ENCODE measurements around the gene SUSD1. TPM values are rescaled to one million over a fixed set of nuclear protein-coding genes. Genes with fewer than 3 reads are reported as not detected.

SUSD1 gene
- total and polyA plus RNA-seq, 4 donors, result 1.2 to 19.0 (median 3.2) TPM

DNA sequence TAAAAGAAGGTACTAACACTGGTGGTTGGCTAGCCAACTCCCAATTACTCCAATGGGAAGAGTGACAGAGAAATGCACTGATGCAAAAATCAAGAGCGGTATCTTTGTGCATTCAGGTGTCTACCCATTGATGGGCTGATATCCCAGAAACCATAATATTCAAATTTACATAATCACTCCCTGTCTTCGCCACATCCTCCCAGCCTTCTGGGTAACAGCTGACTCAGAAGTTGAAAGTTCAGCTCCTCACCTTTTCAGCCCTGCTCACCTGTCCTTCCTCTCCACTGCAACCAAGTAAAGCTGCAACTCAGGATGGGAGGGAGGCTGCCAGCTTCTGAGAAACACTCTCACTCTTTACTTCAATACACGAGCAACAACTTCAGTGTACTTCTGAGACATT, 6.9 kb downstream of the SUSD1 start:
- WGBS, result 73% methylated on average over 3 of the region's 3 CpGs
- Histone ChIP-seq H3K27ac (ENCODE audit: low read depth in 1 of 2, low read length in 2 of 2) (no peak overlapping the region), H3K36me3 (ENCODE audit: control insufficient read depth in 4 of 4, insufficient read depth in 3 of 4, low read depth in 1 of 4, low read length in 3 of 4) (no peaks in the 10 kb centered on the region), H3K9ac (ENCODE audit: low read depth in 1 of 2, low read length in 2 of 2) (no peak overlapping the region), H3K9me3 (ENCODE audit: control insufficient read depth in 4 of 4, low read length in 3 of 4) (no peaks in the 10 kb centered on the region), H3K27me3 (ENCODE audit: control insufficient read depth in 4 of 4, insufficient read depth in 4 of 4, low read length in 3 of 4) (no peaks in the 10 kb centered on the region), H3K4me1 (ENCODE audit: control insufficient read depth in 4 of 4, insufficient read depth in 4 of 4, low read length in 3 of 4) (no peaks in the 10 kb centered on the region), H3K4me3 (ENCODE audit: low read depth in 1 of 3, low read length in 3 of 3) (no peak overlapping the region)
- DNase-seq (ENCODE audit: low spot score), result no peak
- no peak for TF ChIP-seq HNF4A (conservative IDR thresholded peaks at IDR 0.05)
- TF ChIP-seq EGR1 (IDR thresholded peaks at IDR 0.05; ENCODE audit: low read depth in 2 of 2), result no peak
- TF ChIP-seq TAF1 (conservative IDR thresholded peaks at IDR 0.05), result no peak
- TF ChIP-seq NR2F2 (IDR thresholded peaks at IDR 0.05), result no peak
- no peak for TF ChIP-seq JUND (IDR thresholded peaks at IDR 0.05)
- TF ChIP-seq RXRA (IDR thresholded peaks at IDR 0.05), result no peak
- TF ChIP-seq, protein P1, sequence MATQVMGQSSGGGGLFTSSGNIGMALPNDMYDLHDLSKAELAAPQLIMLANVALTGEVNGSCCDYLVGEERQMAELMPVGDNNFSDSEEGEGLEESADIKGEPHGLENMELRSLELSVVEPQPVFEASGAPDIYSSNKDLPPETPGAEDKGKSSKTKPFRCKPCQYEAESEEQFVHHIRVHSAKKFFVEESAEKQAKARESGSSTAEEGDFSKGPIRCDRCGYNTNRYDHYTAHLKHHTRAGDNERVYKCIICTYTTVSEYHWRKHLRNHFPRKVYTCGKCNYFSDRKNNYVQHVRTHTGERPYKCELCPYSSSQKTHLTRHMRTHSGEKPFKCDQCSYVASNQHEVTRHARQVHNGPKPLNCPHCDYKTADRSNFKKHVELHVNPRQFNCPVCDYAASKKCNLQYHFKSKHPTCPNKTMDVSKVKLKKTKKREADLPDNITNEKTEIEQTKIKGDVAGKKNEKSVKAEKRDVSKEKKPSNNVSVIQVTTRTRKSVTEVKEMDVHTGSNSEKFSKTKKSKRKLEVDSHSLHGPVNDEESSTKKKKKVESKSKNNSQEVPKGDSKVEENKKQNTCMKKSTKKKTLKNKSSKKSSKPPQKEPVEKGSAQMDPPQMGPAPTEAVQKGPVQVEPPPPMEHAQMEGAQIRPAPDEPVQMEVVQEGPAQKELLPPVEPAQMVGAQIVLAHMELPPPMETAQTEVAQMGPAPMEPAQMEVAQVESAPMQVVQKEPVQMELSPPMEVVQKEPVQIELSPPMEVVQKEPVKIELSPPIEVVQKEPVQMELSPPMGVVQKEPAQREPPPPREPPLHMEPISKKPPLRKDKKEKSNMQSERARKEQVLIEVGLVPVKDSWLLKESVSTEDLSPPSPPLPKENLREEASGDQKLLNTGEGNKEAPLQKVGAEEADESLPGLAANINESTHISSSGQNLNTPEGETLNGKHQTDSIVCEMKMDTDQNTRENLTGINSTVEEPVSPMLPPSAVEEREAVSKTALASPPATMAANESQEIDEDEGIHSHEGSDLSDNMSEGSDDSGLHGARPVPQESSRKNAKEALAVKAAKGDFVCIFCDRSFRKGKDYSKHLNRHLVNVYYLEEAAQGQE (IDR thresholded peaks at IDR 0.05), result no peak
- no peak for TF ChIP-seq GABPA (IDR thresholded peaks at IDR 0.05 in 1 of 2, conservative IDR thresholded peaks at IDR 0.05 in 1 of 2)
- no peak for TF ChIP-seq FOXA2 (IDR thresholded peaks at IDR 0.05)
- TF ChIP-seq SP1 (IDR thresholded peaks at IDR 0.05), result no peak
- no peak for TF ChIP-seq HNF4G (IDR thresholded peaks at IDR 0.05)
- TF ChIP-seq FOXA1 (IDR thresholded peaks at IDR 0.05), result no peak
- TF ChIP-seq, protein P2, sequence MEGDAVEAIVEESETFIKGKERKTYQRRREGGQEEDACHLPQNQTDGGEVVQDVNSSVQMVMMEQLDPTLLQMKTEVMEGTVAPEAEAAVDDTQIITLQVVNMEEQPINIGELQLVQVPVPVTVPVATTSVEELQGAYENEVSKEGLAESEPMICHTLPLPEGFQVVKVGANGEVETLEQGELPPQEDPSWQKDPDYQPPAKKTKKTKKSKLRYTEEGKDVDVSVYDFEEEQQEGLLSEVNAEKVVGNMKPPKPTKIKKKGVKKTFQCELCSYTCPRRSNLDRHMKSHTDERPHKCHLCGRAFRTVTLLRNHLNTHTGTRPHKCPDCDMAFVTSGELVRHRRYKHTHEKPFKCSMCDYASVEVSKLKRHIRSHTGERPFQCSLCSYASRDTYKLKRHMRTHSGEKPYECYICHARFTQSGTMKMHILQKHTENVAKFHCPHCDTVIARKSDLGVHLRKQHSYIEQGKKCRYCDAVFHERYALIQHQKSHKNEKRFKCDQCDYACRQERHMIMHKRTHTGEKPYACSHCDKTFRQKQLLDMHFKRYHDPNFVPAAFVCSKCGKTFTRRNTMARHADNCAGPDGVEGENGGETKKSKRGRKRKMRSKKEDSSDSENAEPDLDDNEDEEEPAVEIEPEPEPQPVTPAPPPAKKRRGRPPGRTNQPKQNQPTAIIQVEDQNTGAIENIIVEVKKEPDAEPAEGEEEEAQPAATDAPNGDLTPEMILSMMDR (IDR thresholded peaks at IDR 0.05; ENCODE audit: low read depth, low read length, missing input control), result no peak
- TF ChIP-seq, protein P3, sequence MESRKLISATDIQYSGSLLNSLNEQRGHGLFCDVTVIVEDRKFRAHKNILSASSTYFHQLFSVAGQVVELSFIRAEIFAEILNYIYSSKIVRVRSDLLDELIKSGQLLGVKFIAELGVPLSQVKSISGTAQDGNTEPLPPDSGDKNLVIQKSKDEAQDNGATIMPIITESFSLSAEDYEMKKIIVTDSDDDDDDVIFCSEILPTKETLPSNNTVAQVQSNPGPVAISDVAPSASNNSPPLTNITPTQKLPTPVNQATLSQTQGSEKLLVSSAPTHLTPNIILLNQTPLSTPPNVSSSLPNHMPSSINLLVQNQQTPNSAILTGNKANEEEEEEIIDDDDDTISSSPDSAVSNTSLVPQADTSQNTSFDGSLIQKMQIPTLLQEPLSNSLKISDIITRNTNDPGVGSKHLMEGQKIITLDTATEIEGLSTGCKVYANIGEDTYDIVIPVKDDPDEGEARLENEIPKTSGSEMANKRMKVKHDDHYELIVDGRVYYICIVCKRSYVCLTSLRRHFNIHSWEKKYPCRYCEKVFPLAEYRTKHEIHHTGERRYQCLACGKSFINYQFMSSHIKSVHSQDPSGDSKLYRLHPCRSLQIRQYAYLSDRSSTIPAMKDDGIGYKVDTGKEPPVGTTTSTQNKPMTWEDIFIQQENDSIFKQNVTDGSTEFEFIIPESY (IDR thresholded peaks at IDR 0.05), result no peak
- no peak for TF ChIP-seq YY1 (IDR thresholded peaks at IDR 0.05)
- TF ChIP-seq, protein P4, sequence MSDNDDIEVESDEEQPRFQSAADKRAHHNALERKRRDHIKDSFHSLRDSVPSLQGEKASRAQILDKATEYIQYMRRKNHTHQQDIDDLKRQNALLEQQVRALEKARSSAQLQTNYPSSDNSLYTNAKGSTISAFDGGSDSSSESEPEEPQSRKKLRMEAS (IDR thresholded peaks at IDR 0.05), result no peak
- TF ChIP-seq, protein P5, sequence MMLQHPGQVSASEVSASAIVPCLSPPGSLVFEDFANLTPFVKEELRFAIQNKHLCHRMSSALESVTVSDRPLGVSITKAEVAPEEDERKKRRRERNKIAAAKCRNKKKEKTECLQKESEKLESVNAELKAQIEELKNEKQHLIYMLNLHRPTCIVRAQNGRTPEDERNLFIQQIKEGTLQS (IDR thresholded peaks at IDR 0.05), result no peak
- no peak for TF ChIP-seq RAD21 (IDR thresholded peaks at IDR 0.05)

Data from liver (tissue), 9 donors.